Esophagus muscularis mucosa (tissue), 4 donors: Measurements from ENCODE around the gene NTM.

Source experiments
- EP300 ChIP-seq: sonication (generic); formaldehyde crosslinking; IDR thresholded peaks from one replicate; pipeline ENCODE4 v1.6.1; 2017; ENCODE audit warnings: antibody characterized with exemption
- POLR2A ChIP-seq: fragments of 450-650 bp; IDR thresholded peaks from one replicate; pipeline ENCODE4 v1.6.1; 2017; ENCODE audit warnings: antibody characterized with exemption, moderate library complexity, mild to moderate bottlenecking, low read depth
- TF ChIP-seq, protein P1 (sequence below), 3 experiments: fragments of 200-600 bp in 2 of 3; fragments of 450-650 bp in 1 of 3; sonication (generic) in 2 of 3; IDR thresholded peaks; one replicate each; pipeline ENCODE4 v1.5.1; 2017 to 2019; ENCODE audit warnings: antibody characterized with exemption in 3 of 3, mild to moderate bottlenecking in 2 of 3, moderate library complexity in 1 of 3

DNA sequence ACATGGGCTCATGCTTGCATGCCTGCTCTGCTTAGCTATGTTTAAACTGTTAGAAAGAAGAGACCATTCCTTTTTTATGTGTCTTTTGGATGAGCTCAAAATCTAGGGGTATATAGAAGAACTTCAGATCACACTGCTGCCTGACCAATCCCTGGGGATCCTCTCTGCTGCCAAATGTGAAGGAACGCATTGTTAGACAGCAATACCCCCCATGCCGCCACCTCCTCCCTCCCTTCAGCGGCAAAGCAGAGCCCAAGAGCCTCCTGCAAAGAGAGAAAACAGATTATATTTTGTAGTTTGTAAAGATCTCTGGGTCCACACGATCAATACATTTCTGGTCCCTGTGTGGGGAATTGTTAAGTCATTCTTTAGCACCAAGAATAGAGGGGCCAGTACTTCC, 677.6 kb downstream of the NTM start:
- TF ChIP-seq, protein P1, sequence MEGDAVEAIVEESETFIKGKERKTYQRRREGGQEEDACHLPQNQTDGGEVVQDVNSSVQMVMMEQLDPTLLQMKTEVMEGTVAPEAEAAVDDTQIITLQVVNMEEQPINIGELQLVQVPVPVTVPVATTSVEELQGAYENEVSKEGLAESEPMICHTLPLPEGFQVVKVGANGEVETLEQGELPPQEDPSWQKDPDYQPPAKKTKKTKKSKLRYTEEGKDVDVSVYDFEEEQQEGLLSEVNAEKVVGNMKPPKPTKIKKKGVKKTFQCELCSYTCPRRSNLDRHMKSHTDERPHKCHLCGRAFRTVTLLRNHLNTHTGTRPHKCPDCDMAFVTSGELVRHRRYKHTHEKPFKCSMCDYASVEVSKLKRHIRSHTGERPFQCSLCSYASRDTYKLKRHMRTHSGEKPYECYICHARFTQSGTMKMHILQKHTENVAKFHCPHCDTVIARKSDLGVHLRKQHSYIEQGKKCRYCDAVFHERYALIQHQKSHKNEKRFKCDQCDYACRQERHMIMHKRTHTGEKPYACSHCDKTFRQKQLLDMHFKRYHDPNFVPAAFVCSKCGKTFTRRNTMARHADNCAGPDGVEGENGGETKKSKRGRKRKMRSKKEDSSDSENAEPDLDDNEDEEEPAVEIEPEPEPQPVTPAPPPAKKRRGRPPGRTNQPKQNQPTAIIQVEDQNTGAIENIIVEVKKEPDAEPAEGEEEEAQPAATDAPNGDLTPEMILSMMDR (IDR thresholded peaks at IDR 0.05): no peak
- TF ChIP-seq POLR2A: no peak
- TF ChIP-seq EP300: no peak
